Measurements from ENCODE around the gene PEX5L. TPM values are rescaled to one million over a fixed set of nuclear protein-coding genes. Genes with fewer than 3 reads are reported as not detected.
A peak's percentile ranks its signal among the peaks of the same experiment; 100 is the strongest.

The PEX5L gene
- total RNA-seq, 1 experiment from 2014 or later: not detected

DNA sequence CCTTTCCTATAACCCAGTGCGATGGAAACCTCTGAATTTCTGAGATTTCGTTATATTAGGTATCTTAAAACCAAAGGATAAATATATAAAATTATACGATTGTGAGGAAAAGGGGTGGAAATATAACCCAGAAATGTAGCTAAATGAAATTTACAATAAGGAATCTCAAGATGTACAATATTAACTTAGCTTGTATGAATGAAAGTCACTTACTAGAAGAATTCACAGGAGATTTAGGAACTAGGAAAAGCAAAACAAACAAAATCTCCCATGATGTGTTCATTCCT lies 224.7 kb downstream of the PEX5L start:
- Histone ChIP-seq H3K9ac (ENCODE audit: low read length) (no peak overlapping the region), H3K4me2 (ENCODE audit: low read length) (peak overlapping the region; percentile 21; the same call in 1 of the 2 replicates), H2AFZ (ENCODE audit: low read depth, low read length, poor library complexity, severe bottlenecking) (peak overlapping the region; percentile 95), H3K79me2 (ENCODE audit: insufficient read depth, low read length) (no peaks in the 10 kb centered on the region), H3K9me3 (ENCODE audit: control insufficient read depth in 1 of 2, insufficient read depth in 1 of 2, low read depth in 1 of 2, low read length in 2 of 2) (no peaks in the 10 kb centered on the region), H3K27me3 (ENCODE audit: insufficient read depth, low read length) (no peaks in the 10 kb centered on the region), H3K4me1 (ENCODE audit: control insufficient read depth in 1 of 2, insufficient read depth in 2 of 2, low read length in 2 of 2) (no peaks in the 10 kb centered on the region; a peak in 1 of 4 replicates), H3K27ac (ENCODE audit: low read depth, low read length) (no peak overlapping the region), H4K20me1 (ENCODE audit: insufficient read depth) (no peaks in the 10 kb centered on the region), H3K4me3 (replicated peaks in 1 of 2; ENCODE audit: low read depth in 1 of 2, low read length in 2 of 2) (no peak overlapping the region), H3K9me2 (ENCODE audit: insufficient read depth) (no peaks in the 10 kb centered on the region), H3K36me3 (ENCODE audit: control insufficient read depth in 1 of 2, insufficient read depth in 2 of 2, low read length in 2 of 2) (no peaks in the 10 kb centered on the region)
- intact Hi-C loops (cut with micrococcal nuclease): loop anchor here (5.0 kb wide), 3 partner anchors 115 to 790 kb away; partner anchors contain the start of gene TTC14
- ATAC-seq (no peak), DNase-seq (ENCODE audit: low read depth, low spot score) (no peak)
- no TSS peak for BruUV-seq (replicated peaks)
- no peak for TF ChIP-seq JUND (IDR thresholded peaks at IDR 0.05)
- TF ChIP-seq, protein P1, sequence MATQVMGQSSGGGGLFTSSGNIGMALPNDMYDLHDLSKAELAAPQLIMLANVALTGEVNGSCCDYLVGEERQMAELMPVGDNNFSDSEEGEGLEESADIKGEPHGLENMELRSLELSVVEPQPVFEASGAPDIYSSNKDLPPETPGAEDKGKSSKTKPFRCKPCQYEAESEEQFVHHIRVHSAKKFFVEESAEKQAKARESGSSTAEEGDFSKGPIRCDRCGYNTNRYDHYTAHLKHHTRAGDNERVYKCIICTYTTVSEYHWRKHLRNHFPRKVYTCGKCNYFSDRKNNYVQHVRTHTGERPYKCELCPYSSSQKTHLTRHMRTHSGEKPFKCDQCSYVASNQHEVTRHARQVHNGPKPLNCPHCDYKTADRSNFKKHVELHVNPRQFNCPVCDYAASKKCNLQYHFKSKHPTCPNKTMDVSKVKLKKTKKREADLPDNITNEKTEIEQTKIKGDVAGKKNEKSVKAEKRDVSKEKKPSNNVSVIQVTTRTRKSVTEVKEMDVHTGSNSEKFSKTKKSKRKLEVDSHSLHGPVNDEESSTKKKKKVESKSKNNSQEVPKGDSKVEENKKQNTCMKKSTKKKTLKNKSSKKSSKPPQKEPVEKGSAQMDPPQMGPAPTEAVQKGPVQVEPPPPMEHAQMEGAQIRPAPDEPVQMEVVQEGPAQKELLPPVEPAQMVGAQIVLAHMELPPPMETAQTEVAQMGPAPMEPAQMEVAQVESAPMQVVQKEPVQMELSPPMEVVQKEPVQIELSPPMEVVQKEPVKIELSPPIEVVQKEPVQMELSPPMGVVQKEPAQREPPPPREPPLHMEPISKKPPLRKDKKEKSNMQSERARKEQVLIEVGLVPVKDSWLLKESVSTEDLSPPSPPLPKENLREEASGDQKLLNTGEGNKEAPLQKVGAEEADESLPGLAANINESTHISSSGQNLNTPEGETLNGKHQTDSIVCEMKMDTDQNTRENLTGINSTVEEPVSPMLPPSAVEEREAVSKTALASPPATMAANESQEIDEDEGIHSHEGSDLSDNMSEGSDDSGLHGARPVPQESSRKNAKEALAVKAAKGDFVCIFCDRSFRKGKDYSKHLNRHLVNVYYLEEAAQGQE (IDR thresholded peaks at IDR 0.05; ENCODE audit: low read depth): no peak
- TF ChIP-seq CBX3 (IDR thresholded peaks at IDR 0.05; ENCODE audit: low read depth): no peak
- TF ChIP-seq CEBPB (IDR thresholded peaks at IDR 0.05; ENCODE audit: low read depth): no peak
- POLR2A ChIA-PET: no interaction called here
- CTCF ChIA-PET: interaction anchor here (0.6 to 3.2 kb wide), 7 partner anchors 8 to 970 kb away, joined by 3 to 17 read pairs (median 5); no protein-coding TSS in a partner anchor
- RAD21 ChIA-PET (ENCODE audit: low non-redundant PET in 1 of 2, low total read pairs in 2 of 2, uncharacterized antibody in 2 of 2, unreplicated experiment in 2 of 2): interaction anchor here in 1 of 2 experiments (0.6 kb wide), 1 partner anchor 36 kb away, joined by 3 read pairs; no protein-coding TSS in a partner anchor

Data from HCT116 (cell line).